ENCODE results near the gene VWA8.
"Not testable (repeated sequence)": the region's sequence is repeated elsewhere in the genome, so short reads cannot be mapped to it uniquely, and the experiment has no call there.

Gene VWA8

GRCh38 chr13:41546372-41547190 lies 414.3 kb downstream of the VWA8 start:
- peak in 1 of 2 donors; percentile 31 for DNase-seq

- DNase-seq = no peak
These were observed 415.5 kb downstream of the VWA8 start for GRCh38 chr13:41545432-41545707.

GRCh38 chr13:41543664-41544300 lies 417.1 kb downstream of the VWA8 start:
- no peak for DNase-seq

GRCh38 chr13:41542799-41543198 lies 418.1 kb downstream of the VWA8 start:
- not testable (repeated sequence) for DNase-seq

- DNase-seq = no peak
These were observed 418.6 kb downstream of the VWA8 start for GRCh38 chr13:41542281-41542680.

- no peak for DNase-seq
These were observed 419.6 kb downstream of the VWA8 start for GRCh38 chr13:41541142-41541938.

GRCh38 chr13:41540240-41540639 lies 420.7 kb downstream of the VWA8 start:
- DNase-seq = peak in 1 of 2 donors; percentile 14

- no peak for DNase-seq
These were observed 427.4 kb downstream of the VWA8 start for GRCh38 chr13:41533266-41534052.

GRCh38 chr13:41528021-41528420 lies 432.9 kb downstream of the VWA8 start:
- no peak for DNase-seq

GRCh38 chr13:41520660-41521630 lies 440.0 kb downstream of the VWA8 start:
- no peak for DNase-seq

GRCh38 chr13:41520016-41520659 lies 440.8 kb downstream of the VWA8 start:
- no peak for DNase-seq
